Activated CD4-positive, CD25-positive, alpha-beta regulatory T cell treated with anti-CD3 and anti-CD28 coated beads, Interleukin-2, amount 50 U/mL, for 24 hours (primary cell): ENCODE results near the gene HOXD13.

ENCODE experiments used
- ATAC-seq, 2 donors: fragments of 150-1000 bp; cut with Tn5 transposase; one replicate each; pipeline ENCODE4 v1.10.0; 2021; ENCODE audit warnings: mild to moderate bottlenecking in 1 of 2, moderate library complexity in 1 of 2

The HOXD13 gene

GRCh38 chr2:176081376-176081836 is 11.1 kb upstream of the HOXD13 start:
- ATAC-seq, result no peak

- no peak for ATAC-seq
Measured at GRCh38 chr2:176081837-176082524, 10.5 kb upstream of the HOXD13 start.

GRCh38 chr2:176082525-176082823 is 10.0 kb upstream of the HOXD13 start:
- ATAC-seq, result no peak

- ATAC-seq, result no peak
Measured at GRCh38 chr2:176082824-176083751, 9.4 kb upstream of the HOXD13 start.

- ATAC-seq, result no peak
Measured at GRCh38 chr2:176083796-176084261, 8.7 kb upstream of the HOXD13 start, which contains the start of gene EVX2. EVX2 (minus strand) TSS chr2:176083962; CDS start chr2:176083776, 186 bp downstream.

GRCh38 chr2:176084611-176085119 is 7.9 kb upstream of the HOXD13 start:
- no peak for ATAC-seq

GRCh38 chr2:176085120-176085788 is 7.3 kb upstream of the HOXD13 start:
- ATAC-seq, result no peak

GRCh38 chr2:176085861-176086771 is 6.4 kb upstream of the HOXD13 start:
- ATAC-seq, result no peak

GRCh38 chr2:176087330-176088047 is 5.0 kb upstream of the HOXD13 start:
- no peak for ATAC-seq

GRCh38 chr2:176088048-176088936 is 4.2 kb upstream of the HOXD13 start:
- ATAC-seq, result no peak

- no peak for ATAC-seq
Measured at GRCh38 chr2:176088937-176089842, 3.3 kb upstream of the HOXD13 start.

GRCh38 chr2:176089843-176090395 is 2.6 kb upstream of the HOXD13 start:
- ATAC-seq, result no peak

GRCh38 chr2:176090862-176091261 is 1.7 kb upstream of the HOXD13 start:
- ATAC-seq, result no peak

- ATAC-seq, result no peak
Measured at GRCh38 chr2:176091329-176092258, 927 bp upstream of the HOXD13 start.

GRCh38 chr2:176093145-176093897 is 800 bp downstream of the HOXD13 start:
- ATAC-seq, result no peak

GRCh38 chr2:176093898-176094249 is 1.4 kb downstream of the HOXD13 start:
- ATAC-seq, result no peak

GRCh38 chr2:176094349-176094748 is 1.8 kb downstream of the HOXD13 start:
- ATAC-seq, result no peak
